HG03066 (cell line): ENCODE measurements around the gene MIER2.
"Not testable (repeated sequence)": the region's sequence is repeated elsewhere in the genome, so short reads cannot be mapped to it uniquely, and the experiment has no call there.

ENCODE experiments used
- ATAC-seq: cut with Tn5 transposase; IDR thresholded peaks from one replicate; pipeline ENCODE4 v1.9.1; 2021; ENCODE audit warnings: low read depth; ENCODE audit not compliant: unreplicated experiment

The MIER2 gene

GRCh38 chr19:344625-345319, at the start of gene MIER2:
MIER2 (minus strand) TSS chr19:344796; CDS start chr19:344782, 14 bp downstream.
- ATAC-seq, result no peak

GRCh38 chr19:393560-393959, 49.0 kb upstream of the MIER2 start:
- not testable (repeated sequence) for ATAC-seq

- no peak for ATAC-seq
Measured at GRCh38 chr19:392375-392970, 47.9 kb upstream of the MIER2 start.

GRCh38 chr19:391726-392374, 47.3 kb upstream of the MIER2 start:
- no peak for ATAC-seq

GRCh38 chr19:391207-391557, 46.6 kb upstream of the MIER2 start:
- ATAC-seq, result no peak

- ATAC-seq, result no peak
Measured at GRCh38 chr19:390386-391206, 46.0 kb upstream of the MIER2 start.

GRCh38 chr19:389935-390289, 45.3 kb upstream of the MIER2 start:
- no peak for ATAC-seq

- no peak for ATAC-seq
Measured at GRCh38 chr19:389255-389934, 44.8 kb upstream of the MIER2 start.

- ATAC-seq, result no peak
Measured at GRCh38 chr19:388691-389090, 44.1 kb upstream of the MIER2 start.

- ATAC-seq, result no peak
Measured at GRCh38 chr19:387777-388176, 43.2 kb upstream of the MIER2 start.

- ATAC-seq, result not testable (repeated sequence)
Measured at GRCh38 chr19:386632-387301, 42.2 kb upstream of the MIER2 start.

- not testable (repeated sequence) for ATAC-seq
Measured at GRCh38 chr19:386189-386588, 41.6 kb upstream of the MIER2 start.

GRCh38 chr19:384799-385169, 40.2 kb upstream of the MIER2 start:
- ATAC-seq, result no peak

GRCh38 chr19:383922-384798, 39.6 kb upstream of the MIER2 start:
- ATAC-seq, result no peak

GRCh38 chr19:383040-383439, 38.4 kb upstream of the MIER2 start:
- no peak for ATAC-seq

GRCh38 chr19:382578-382977, 38.0 kb upstream of the MIER2 start:
- ATAC-seq, result not testable (repeated sequence)

- ATAC-seq, result not testable (repeated sequence)
Measured at GRCh38 chr19:381901-382300, 37.3 kb upstream of the MIER2 start.

- ATAC-seq, result not testable (repeated sequence)
Measured at GRCh38 chr19:380618-381219, 36.1 kb upstream of the MIER2 start.

GRCh38 chr19:379796-380195, 35.2 kb upstream of the MIER2 start:
- ATAC-seq, result no peak
